Spleen (tissue), 11 donors: Measurements from ENCODE around the gene SOX8. TPM values are rescaled to one million over a fixed set of nuclear protein-coding genes. Genes with fewer than 3 reads are reported as not detected.

ENCODE experiments used
- DNase-seq: peaks from one replicate; pipeline ENCODE4 v3.0.0-alpha.2; 2020
- H3K27ac ChIP-seq, 8 donors: fragments of 200-600 bp; sonication (generic) in 7 of 8; 1 replicate in 4 of 8; 2 replicates in 4 of 8; pipeline versions ENCODE4 v1.5.0 to v1.8.0; 2016 to 2021; ENCODE audit warnings: inconsistent platforms in 4 of 8, mild to moderate bottlenecking in 4 of 8, moderate library complexity in 1 of 8
- H3K27me3 ChIP-seq, 7 donors: fragments of 200-600 bp; sonication (generic) in 6 of 7; replicated peaks in 1 of 7; 1 replicate in 4 of 7; 2 replicates in 3 of 7; pipeline versions ENCODE4 v1.5.0 to v1.8.0; 2016 to 2021; ENCODE audit warnings: inconsistent platforms in 3 of 7, mild to moderate bottlenecking in 1 of 7
- H3K36me3 ChIP-seq, 6 donors: fragments of 200-600 bp; sonication (generic) in 5 of 6; 1 replicate in 4 of 6; 2 replicates in 2 of 6; pipeline versions ENCODE4 v1.5.0 to v1.8.0; 2016 to 2021; ENCODE audit warnings: inconsistent platforms in 2 of 6
- H3K4me1 ChIP-seq, 6 donors: fragments of 200-600 bp; sonication (generic) in 5 of 6; 1 replicate in 3 of 6; 2 replicates in 3 of 6; pipeline versions ENCODE4 v1.5.0 to v1.8.0; 2016 to 2021; ENCODE audit warnings: inconsistent platforms in 3 of 6
- H3K4me3 ChIP-seq, 8 donors: fragments of 200-600 bp; sonication (generic) in 7 of 8; 1 replicate in 4 of 8; 2 replicates in 4 of 8; pipeline versions ENCODE4 v1.5.0 to v1.8.0; 2016 to 2021; ENCODE audit warnings: inconsistent platforms in 4 of 8, mild to moderate bottlenecking in 4 of 8, moderate library complexity in 2 of 8
- H3K9me3 ChIP-seq, 8 donors: fragments of 200-600 bp; sonication (generic) in 7 of 8; 1 replicate in 4 of 8; 2 replicates in 4 of 8; pipeline versions ENCODE4 v1.5.0 to v1.8.0; 2016 to 2021; ENCODE audit warnings: inconsistent platforms in 4 of 8
- POLR2A ChIP-seq, 3 donors: fragments of 450-650 bp; IDR thresholded peaks; one replicate each; pipeline ENCODE4 v1.5.1; 2017; ENCODE audit warnings: antibody characterized with exemption in 3 of 3, mild to moderate bottlenecking in 1 of 3
- POLR2AphosphoS5 ChIP-seq, 3 donors: sonication (generic); formaldehyde crosslinking; IDR thresholded peaks; one replicate each; pipeline ENCODE4 v1.5.1; 2017; ENCODE audit warnings: antibody characterized with exemption in 3 of 3
- WGBS, 5 donors: extraction: QIAGEN DNeasy Blood & Tissue Kit in 3 of 5; methylation state at CpG; one replicate each; pipeline versions ENCODE4 v1.1.5 to v1.1.7; 2013 to 2018; 5-methylcytosine and 5-hydroxymethylcytosine counted together
- intact Hi-C: fragments of 100-400 bp; cut with DNase I; formaldehyde crosslinking; loops from one replicate; pipeline ENCODE4 v1.15.0; 2023; ENCODE audit warnings: low total_unique reads
- polyA plus RNA-seq, 3 donors: library from polyadenylated mRNA; stranded (reverse); fragments of 200-250 nt; gene quantifications; one replicate each; pipeline ENCODE4 v1.2.1, GENCODE V29; 2013
- total RNA-seq, 7 donors: library from RNA; depleted of rRNA in 3 of 7; stranded (reverse); fragments of >200 nt in 3 of 7; fragmentation: NEBNext Ultra II Directional in 4 of 7; extraction: Animal tissue kit (Norgen Biotek cat#: 25700) in 4 of 7; gene quantifications; one replicate each; pipeline versions ENCODE4 v1.1.0 to v1.2.1, GENCODE V29; 2016 to 2021
- TF ChIP-seq, protein P1 (sequence below), 11 experiments: fragments of 200-600 bp in 7 of 11; fragments of 450-650 bp in 4 of 11; sonication (generic) in 4 of 11; IDR thresholded peaks in 8 of 11; conservative IDR thresholded peaks in 3 of 11; 1 replicate in 7 of 11; 2 replicates in 4 of 11; pipeline versions ENCODE4 v1.4.0 to v1.8.0; 2016 to 2021; ENCODE audit warnings: antibody characterized with exemption in 11 of 11, inconsistent platforms in 4 of 11, mild to moderate bottlenecking in 1 of 11
- donor health status: healthy with polysubstance abuse.
- donor health status: DM: no; HTN: no; CAD: no; lungs with moderate emphysema.
- donor health status: DM: no; HTN: no; CAD: no.
- donor health status: Bipolar disorder and iron deficiency.
- donor health status: healthy.
- donor health status: DM: no; HTN: no; CAD: no.
- donor health status: DM: yes; HTN: yes; CAD: no.

The SOX8 gene
- total and polyA plus RNA-seq, 10 donors, result 0.60 to 3.7 (median 1.7) TPM

GRCh38 chr16:935684-936083 is 45.9 kb upstream of the SOX8 start:
- intact Hi-C loops, result no loop called here
- peaks cover 0 to 72% (median 26%) of the 10 kb centered on the region in 6 donors for H3K36me3 ChIP-seq
- no peak overlapping the region for H3K4me3 ChIP-seq
- no peaks in the 10 kb centered on the region for H3K4me1 ChIP-seq
- no peak for TF ChIP-seq POLR2A (IDR thresholded peaks at IDR 0.05)
- TF ChIP-seq, protein P1, sequence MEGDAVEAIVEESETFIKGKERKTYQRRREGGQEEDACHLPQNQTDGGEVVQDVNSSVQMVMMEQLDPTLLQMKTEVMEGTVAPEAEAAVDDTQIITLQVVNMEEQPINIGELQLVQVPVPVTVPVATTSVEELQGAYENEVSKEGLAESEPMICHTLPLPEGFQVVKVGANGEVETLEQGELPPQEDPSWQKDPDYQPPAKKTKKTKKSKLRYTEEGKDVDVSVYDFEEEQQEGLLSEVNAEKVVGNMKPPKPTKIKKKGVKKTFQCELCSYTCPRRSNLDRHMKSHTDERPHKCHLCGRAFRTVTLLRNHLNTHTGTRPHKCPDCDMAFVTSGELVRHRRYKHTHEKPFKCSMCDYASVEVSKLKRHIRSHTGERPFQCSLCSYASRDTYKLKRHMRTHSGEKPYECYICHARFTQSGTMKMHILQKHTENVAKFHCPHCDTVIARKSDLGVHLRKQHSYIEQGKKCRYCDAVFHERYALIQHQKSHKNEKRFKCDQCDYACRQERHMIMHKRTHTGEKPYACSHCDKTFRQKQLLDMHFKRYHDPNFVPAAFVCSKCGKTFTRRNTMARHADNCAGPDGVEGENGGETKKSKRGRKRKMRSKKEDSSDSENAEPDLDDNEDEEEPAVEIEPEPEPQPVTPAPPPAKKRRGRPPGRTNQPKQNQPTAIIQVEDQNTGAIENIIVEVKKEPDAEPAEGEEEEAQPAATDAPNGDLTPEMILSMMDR (IDR thresholded peaks at IDR 0.05 in 8 of 11, conservative IDR thresholded peaks at IDR 0.05 in 3 of 11), result no peak
- TF ChIP-seq POLR2AphosphoS5 (IDR thresholded peaks at IDR 0.05), result no peak
- H3K27me3 ChIP-seq, result no peaks in the 10 kb centered on the region
- 73 to 86% (median 81%) methylated on average over 11 of the region's 11 CpGs for WGBS, 5 donors
- H3K9me3 ChIP-seq, result peaks cover 0 to 6% (median 2%) of the 10 kb centered on the region in 8 donors
- DNase-seq, result no peak
- no peak overlapping the region for H3K27ac ChIP-seq

DNA sequence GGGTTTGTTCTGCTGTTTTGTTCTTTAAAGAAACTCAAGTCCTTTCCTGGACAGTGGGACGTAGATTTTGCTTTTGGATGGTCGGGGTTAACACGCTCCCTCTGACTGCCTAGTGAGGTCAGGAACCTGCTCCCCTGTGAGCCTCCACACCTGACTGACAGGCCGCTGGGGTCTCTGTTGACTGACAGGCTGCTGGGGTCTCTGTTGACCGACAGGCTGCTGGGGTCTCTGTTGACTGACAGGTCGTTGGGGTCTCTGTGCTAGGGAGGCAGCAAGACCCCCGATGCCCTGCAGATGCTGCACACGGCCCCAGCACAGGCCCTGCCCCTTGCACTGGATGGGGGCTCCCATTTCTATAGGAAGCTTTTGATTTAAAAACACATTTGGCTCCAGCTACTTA is 44.3 kb upstream of the SOX8 start:
- TF ChIP-seq POLR2AphosphoS5 (IDR thresholded peaks at IDR 0.05), result no peak
- TF ChIP-seq, protein P1 (IDR thresholded peaks at IDR 0.05 in 8 of 11, conservative IDR thresholded peaks at IDR 0.05 in 3 of 11), result no peak
- no peak for TF ChIP-seq POLR2A (IDR thresholded peaks at IDR 0.05)
- peaks cover 0 to 22% (median 18%) of the 10 kb centered on the region in 8 donors for H3K9me3 ChIP-seq
- 62 to 87% (median 82%) methylated on average over 8 of the region's 8 CpGs for WGBS, 5 donors
- intact Hi-C loops, result no loop called here
- H3K4me3 ChIP-seq, result no peak overlapping the region
- peaks cover 0 to 70% (median 22%) of the 10 kb centered on the region in 6 donors for H3K36me3 ChIP-seq
- no peak overlapping the region for H3K27ac ChIP-seq
- no peaks in the 10 kb centered on the region for H3K27me3 ChIP-seq
- DNase-seq, result peak; percentile 35
- H3K4me1 ChIP-seq, result no peaks in the 10 kb centered on the region

DNA sequence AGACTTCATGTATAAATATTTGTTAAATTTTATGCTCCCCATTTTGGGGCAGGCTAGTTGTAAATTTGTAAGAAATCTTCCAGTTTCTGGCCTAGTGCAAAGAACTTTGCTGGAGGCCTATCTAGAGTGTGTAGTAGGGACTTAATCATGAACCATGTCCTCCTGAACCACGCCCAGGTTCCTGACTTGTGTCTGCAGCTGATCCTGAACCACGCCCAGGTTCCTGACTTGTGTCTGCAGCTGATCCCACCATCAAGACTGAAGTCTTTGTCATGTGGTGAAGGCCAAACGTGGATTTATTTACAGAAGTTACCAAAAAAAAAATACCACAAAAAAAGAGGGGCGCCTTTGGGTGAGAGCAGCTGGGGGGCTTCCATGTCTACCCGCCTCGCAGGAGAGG is 43.8 kb upstream of the SOX8 start:
- WGBS, 5 donors, result 73 to 90% (median 83%) methylated on average over 6 of the region's 6 CpGs
- DNase-seq, result no peak
- no peak overlapping the region for H3K4me3 ChIP-seq
- intact Hi-C loops, result no loop called here
- TF ChIP-seq POLR2A (IDR thresholded peaks at IDR 0.05) (no peak), POLR2AphosphoS5 (IDR thresholded peaks at IDR 0.05) (no peak)
- TF ChIP-seq, protein P1 (IDR thresholded peaks at IDR 0.05 in 8 of 11, conservative IDR thresholded peaks at IDR 0.05 in 3 of 11), result no peak
- H3K27me3 ChIP-seq, result no peaks in the 10 kb centered on the region
- H3K36me3 ChIP-seq, result peaks cover 0 to 69% (median 19%) of the 10 kb centered on the region in 6 donors
- peaks cover 0 to 26% (median 22%) of the 10 kb centered on the region in 8 donors for H3K9me3 ChIP-seq
- H3K4me1 ChIP-seq, result no peaks in the 10 kb centered on the region
- no peak overlapping the region for H3K27ac ChIP-seq

- Histone ChIP-seq H3K9me3 (peaks cover 0 to 29% (median 25%) of the 10 kb centered on the region in 8 donors), H3K36me3 (peaks cover 0 to 65% (median 15%) of the 10 kb centered on the region in 6 donors), H3K4me1 (no peaks in the 10 kb centered on the region), H3K27me3 (no peaks in the 10 kb centered on the region), H3K27ac (no peak overlapping the region), H3K4me3 (no peak overlapping the region)
- intact Hi-C loops, result no loop called here
- WGBS, 5 donors, result 83 to 94% (median 93%) methylated on average over 16 to 18 of the region's 18 CpGs
- DNase-seq, result peak; percentile 44
- no peak for TF ChIP-seq POLR2AphosphoS5 (IDR thresholded peaks at IDR 0.05)
- TF ChIP-seq, protein P1 (IDR thresholded peaks at IDR 0.05 in 8 of 11, conservative IDR thresholded peaks at IDR 0.05 in 3 of 11), result no peak
- TF ChIP-seq POLR2A (IDR thresholded peaks at IDR 0.05), result no peak
Observed at GRCh38 chr16:938136-938535, 43.4 kb upstream of the SOX8 start.
